HG03520 (cell line): ENCODE data around the gene COPS2.
A peak's percentile ranks its signal among the peaks of the same experiment; 100 is the strongest.
"Not testable (repeated sequence)": the region's sequence is repeated elsewhere in the genome, so short reads cannot be mapped to it uniquely, and the experiment has no call there.

Source experiments
- ATAC-seq: cut with Tn5 transposase; IDR thresholded peaks from one replicate; pipeline ENCODE4 v1.9.1; 2021; ENCODE audit warnings: mild to moderate bottlenecking, moderate library complexity; ENCODE audit not compliant: unreplicated experiment

Gene COPS2

GRCh38 chr15:49155110-49155833 is at the start of gene COPS2:
TSS of gene COPS2 (minus strand) at chr15:49155599. CDS start at chr15:49155578, 21 bp downstream.
- peak; percentile 86 for ATAC-seq

DNA sequence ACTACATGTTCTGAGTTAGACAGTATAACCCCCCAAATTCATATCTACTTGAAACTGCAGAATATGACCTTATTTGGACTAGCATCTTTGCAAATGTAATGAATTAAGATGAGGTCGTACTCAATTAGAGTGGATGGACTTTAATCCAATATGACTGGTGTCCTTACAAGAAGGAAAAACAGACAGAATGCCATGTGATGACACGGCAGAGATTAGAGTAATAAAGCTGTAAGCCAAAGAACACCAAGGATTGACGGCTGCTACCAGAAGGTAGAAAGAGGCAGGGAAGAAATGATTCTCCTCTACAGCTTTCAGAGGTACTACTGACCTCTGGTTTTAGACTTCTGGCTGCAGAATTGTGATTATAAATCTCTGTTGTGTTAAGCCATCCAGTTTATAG is 44.9 kb upstream of the COPS2 start:
- no peak for ATAC-seq

DNA sequence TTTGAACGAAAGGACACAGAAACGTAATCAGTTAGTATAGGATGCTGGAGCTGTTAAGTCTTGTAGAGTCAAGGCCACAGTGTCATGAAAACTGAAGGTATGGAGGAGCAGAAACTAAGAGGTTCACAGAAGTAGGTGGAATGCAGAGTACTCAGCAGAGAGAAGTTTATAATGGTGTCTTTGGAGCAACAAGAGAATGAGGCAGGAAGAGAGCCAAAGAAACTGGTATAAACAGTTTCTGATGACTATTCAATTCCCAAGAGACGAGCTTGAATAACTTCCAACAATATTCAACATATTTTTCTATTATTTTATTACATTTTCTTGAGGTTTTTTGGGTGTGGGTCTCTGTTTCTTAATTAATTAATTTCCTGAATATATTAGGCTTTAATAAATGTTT is 44.3 kb upstream of the COPS2 start:
- ATAC-seq: no peak

GRCh38 chr15:49196856-49197255 is 41.5 kb upstream of the COPS2 start:
- no peak for ATAC-seq

DNA sequence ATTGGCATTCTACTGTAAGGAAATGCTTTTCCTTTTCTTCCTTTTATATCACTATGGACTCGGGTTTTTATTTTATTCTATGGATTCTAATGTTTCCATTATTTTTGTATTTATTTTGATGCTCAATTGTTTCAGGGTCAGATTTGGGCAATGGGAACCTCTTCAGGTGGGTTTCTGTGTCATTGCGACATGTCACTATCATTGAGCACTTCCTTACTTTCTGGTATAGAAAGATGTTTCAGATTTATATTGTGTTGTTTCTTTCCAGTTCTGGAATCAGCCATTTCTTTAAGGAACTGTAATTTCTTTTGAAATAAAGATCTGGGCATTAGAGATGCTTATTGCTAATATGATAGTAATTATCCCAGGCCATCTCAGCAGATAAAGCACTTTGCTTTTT is 36.5 kb upstream of the COPS2 start:
- no peak for ATAC-seq

DNA sequence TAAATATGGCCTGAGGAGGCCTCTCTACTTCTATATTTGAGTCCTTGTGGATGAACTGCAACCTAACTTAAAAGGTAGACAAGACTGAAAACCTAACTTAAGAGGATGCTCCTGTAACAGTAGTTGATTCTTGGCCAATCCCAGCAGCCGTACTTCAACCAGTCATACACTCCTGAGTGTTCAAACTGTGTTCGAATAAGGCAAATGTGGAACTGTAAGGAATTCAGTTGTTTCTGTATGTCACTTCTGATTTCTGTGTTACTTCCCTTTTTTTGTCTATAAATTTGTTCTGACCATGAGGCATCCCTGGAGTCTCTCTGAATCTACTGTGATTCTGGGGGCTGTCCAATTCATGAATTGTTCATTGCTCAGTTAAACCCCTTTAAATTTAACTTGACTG is 35.2 kb upstream of the COPS2 start:
- ATAC-seq: no peak

GRCh38 chr15:49189631-49190030 is 34.2 kb upstream of the COPS2 start:
- ATAC-seq: no peak

DNA sequence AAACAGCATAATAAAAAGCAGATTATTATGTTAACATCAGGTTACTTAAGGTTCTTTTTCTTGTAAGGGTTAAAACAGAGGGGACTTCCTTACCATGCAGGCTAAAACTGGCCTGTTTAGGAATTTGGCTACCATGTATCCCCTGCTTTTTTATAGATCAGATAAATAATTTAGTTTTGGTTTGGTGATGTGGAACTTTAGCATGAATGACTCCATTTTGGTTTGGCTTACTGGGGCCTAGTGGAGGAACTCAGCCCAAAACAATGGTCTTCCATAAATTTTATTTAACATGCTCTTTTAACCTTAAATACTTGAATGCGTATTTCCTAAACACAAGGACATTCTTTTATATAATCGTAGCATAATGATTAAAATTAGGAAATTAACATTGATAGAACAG is 33.5 kb upstream of the COPS2 start:
- ATAC-seq: no peak

- no peak for ATAC-seq
Observed at GRCh38 chr15:49187549-49188245, 32.3 kb upstream of the COPS2 start.

GRCh38 chr15:49185473-49185872 is 30.1 kb upstream of the COPS2 start:
- no peak for ATAC-seq

GRCh38 chr15:49183741-49184140 is 28.3 kb upstream of the COPS2 start:
- not testable (repeated sequence) for ATAC-seq

DNA sequence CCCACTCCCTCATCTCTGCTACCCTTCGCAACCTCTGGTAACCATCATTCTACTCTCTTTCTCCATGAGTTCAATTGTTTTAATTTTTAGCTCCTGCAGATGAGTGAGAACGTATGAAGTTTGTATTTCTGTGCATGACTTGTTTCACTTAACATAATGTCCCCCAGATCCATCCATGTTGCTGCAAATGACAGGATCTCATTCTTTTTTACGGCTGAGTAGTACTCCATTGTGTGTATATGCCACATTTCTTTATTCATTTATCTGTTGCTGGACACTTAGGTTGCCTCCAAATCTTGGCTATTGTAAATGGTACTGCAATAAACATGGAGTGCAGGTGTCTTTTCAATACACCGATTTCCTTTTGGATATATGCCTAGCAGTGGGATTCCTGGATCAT is 26.7 kb upstream of the COPS2 start:
- no peak for ATAC-seq

DNA sequence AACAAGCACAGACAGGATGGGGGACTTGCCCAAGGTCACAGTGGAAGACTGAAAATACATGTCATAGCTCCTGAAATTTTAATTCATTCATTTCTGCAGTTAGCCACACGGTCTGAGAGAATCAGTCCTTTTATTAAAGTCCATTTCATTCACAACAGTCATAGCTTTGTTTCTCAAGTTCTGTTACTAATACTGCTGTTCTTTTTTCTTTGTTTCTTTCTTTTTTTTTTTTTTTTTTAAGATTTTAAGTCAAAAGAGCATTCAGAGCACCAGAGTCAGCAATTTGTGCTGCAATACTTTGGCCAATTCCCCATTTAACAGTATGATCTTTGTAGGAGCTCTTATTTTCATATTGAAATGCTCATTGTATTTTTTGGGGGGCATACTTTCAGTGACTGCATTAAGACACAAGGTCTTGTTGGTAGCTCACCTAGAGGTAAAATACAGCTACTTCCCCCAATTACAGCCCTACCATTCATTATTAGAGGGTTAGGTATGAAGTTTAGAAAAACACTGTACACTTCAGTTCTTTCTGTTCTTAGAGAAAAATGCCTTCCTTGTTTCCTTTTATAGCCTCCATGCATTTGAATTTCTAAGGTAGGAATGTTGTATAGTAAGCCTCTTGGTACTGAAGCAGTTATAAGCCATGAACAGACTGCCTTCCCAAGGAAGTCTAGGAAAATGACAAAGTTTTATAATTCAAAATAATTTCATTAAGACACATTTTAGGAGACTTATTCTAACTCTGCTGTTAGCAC is 24.2 kb upstream of the COPS2 start:
- no peak for ATAC-seq

GRCh38 chr15:49178497-49178896 is 23.1 kb upstream of the COPS2 start:
- no peak for ATAC-seq

DNA sequence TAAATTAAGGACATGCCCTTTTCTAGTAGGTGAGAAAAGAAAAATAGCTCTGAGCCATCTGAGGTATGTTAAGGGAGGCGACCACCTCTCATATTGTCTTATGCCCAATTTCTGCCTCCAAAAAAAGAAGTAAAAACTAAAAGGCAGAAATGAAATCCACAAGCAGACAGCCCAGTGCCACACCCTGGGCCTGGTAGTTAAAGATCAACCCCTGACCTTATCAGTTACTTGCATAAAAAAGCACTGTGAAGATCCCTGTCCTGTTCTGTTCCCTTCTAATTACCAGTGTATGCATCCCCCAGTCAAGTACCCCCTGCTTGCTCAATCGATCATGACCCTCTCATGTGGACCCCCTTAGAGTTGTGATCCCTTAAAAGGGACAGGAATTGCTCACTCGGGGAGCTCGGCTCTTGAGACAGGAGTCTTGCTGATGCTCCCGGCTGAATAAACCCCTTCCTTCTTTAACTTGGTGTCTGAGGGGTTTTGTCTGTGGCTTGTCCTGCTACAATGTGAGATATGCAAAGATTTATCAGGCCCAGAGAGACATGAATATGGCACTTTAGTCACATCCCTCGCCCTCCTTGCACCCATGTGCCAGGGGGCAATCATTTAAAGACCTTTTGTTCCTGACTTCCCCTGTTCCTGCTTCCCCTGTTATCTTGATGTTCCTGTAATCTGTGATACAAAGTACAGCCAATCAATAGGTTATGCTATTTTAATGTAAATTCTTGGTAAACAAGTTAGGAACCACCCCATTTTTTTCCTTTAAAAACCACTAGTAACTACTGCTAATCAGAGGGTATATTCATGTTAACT is 20.4 kb upstream of the COPS2 start:
- ATAC-seq: not testable (repeated sequence)

GRCh38 chr15:49174902-49175301 is 19.5 kb upstream of the COPS2 start:
- ATAC-seq: no peak

DNA sequence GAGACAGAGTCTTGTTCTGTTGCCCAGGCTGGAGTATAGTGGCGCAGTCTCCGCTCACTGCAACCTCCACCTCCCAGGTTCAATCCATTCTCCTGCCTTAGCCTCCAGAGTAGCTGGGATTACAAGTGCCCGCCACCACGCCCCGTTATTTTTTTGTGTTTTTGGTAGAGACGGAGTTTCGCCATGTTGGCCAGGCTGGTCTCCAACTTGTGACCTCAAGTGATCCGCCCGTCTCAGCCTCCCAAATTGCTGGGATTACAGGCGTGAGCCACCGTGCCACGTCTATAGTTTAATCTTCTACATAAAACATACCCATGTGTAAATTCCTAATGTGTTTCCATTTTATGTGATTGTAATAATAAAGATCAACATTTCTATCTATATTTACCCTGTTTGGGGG is 16.4 kb upstream of the COPS2 start:
- ATAC-seq: no peak

DNA sequence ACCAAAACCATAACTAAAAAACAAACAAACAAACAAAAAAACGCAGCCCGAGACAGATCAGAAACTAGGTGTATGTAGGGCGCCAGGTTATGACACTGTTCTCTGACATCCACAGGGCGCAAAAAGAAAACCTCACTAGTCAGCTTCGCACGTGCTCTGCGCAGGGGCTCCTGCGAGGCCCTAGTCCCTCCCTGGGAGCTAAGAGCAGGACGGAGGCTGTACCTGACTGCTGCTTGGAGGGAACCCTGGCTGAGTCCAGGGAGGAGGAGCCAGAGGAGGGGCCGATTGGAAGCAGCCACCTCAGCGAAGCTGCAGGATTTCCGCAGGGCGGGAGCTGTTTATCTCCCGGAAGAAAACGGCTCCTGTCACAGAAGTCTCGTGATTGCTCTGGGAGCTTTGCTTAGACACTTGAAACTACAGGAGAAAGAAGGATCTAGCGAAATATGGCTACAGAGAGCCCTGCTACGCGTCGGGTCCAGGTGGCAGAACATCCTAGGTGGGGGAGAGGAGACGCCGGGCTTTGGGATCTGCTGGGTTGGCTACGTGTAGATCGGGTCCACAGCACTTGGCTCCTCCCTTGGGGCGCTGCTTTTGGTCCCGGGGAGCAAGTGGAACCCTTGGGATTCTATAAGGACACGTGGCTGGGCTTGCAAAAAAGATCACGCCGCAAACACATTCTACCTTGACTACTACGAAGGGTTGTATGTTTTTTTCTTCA is 14.6 kb upstream of the COPS2 start, which contains the start of gene GALK2:
Gene GALK2 (plus strand): TSS at position 368 of the 718 bp plus-strand sequence. CDS start 76 bp downstream, at position 444.
- peak; percentile 94 for ATAC-seq

DNA sequence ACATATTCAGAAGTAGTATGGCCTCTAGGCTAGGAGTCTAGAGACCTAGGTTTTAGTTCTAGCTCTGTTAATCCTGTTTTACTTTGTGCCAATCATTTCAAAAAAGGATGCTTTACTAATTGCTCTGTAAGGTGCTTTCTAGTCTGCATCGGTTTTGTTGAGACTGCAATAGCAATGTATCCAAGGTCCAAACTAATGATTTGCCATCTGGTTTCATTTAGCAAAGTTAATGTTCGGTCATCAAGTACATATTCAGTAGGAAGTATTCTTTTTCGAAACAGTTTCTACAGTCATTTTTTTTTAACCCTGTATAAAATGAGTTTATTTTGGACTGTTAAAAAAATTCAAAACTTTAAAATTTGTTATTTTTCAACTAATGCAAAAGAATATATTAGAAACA is 12.6 kb upstream of the COPS2 start:
- ATAC-seq: no peak

- no peak for ATAC-seq
Observed at GRCh38 chr15:49164865-49165264, 9.5 kb upstream of the COPS2 start.
